HCT116 (cell line): ENCODE results near the gene TRIM14. TPM values are rescaled to one million over a fixed set of nuclear protein-coding genes. Genes with fewer than 3 reads are reported as not detected.

Experiments
- ATAC-seq: fragments of 200-7000 bp; cut with Tn5 transposase; 2 replicates; pipeline ENCODE4 v1.9.1; 2020; ENCODE audit warnings: mild to moderate bottlenecking, moderate library complexity
- BruUV-seq: library from RNA; stranded (reverse); fragments of 400-500 nt; replicated peaks from 2 replicates; lab custom pipeline; 2021; lab: Mats Ljungman, UMichigan
- CTCF ChIA-PET: fragments of 300-600 bp; sonication (Branson Sonifier 250); formaldehyde crosslinking; loops from one replicate; lab custom pipeline; 2021; ENCODE audit warnings: antibody characterized with exemption; lab: Charles Lee
- POLR2A ChIA-PET: fragments of 300-600, 350-600 bp; sonication (Branson Sonifier 250); formaldehyde crosslinking; loops from one replicate; lab custom pipeline; 2021; ENCODE audit warnings: antibody characterized with exemption; lab: Charles Lee
- RAD21 ChIA-PET, 2 experiments: fragments of 300-600 bp; sonication (Branson Sonifier 250); formaldehyde crosslinking; loops; one replicate each; lab custom pipeline; 2023; ENCODE audit warnings: low total read pairs in 2 of 2; ENCODE audit not compliant: uncharacterized antibody in 2 of 2, unreplicated experiment in 2 of 2, low non-redundant PET in 1 of 2; lab: Charles Lee
- DNase-seq: peaks from one replicate; pipeline ENCODE4 v3.0.0-alpha.2; 2010; ENCODE audit warnings: low read depth, low spot score
- H2AFZ ChIP-seq: fragments of 200-600 bp; shearing (Covaris generic), sonication (generic); 2 replicates; pipeline ENCODE4 v1.6.1; 2017; ENCODE audit warnings: low read depth, mixed run types, mixed read lengths, antibody characterized with exemption, low read length; ENCODE audit not compliant: poor library complexity, severe bottlenecking
- H3K27ac ChIP-seq: 2 replicates; pipeline ENCODE4 v1.5.1; 2012; ENCODE audit warnings: low read depth, low read length
- H3K27me3 ChIP-seq: fragments of 200-600 bp; sonication (generic); 2 replicates; pipeline ENCODE4 v1.6.1; 2016; ENCODE audit warnings: mixed run types, low read length, mixed read lengths; ENCODE audit not compliant: insufficient read depth
- H3K36me3 ChIP-seq, 2 experiments: fragments of 200-500 bp in 1 of 2; fragments of 200-600 bp in 1 of 2; sonication (Bioruptor generic) in 1 of 2; sonication (generic) in 1 of 2; 2 replicates each; pipeline versions ENCODE4 v1.5.1 to v1.6.1; 2014 to 2016; ENCODE audit warnings: low read length in 2 of 2, inconsistent platforms in 1 of 2, mixed read lengths in 1 of 2, mixed run types in 1 of 2; ENCODE audit not compliant: insufficient read depth in 2 of 2, control insufficient read depth in 1 of 2
- H3K4me1 ChIP-seq, 2 experiments: fragments of 200-600 bp in 1 of 2; sonication (generic) in 1 of 2; 2 replicates each; pipeline versions ENCODE4 v1.5.1 to v1.6.1; 2012 to 2017; ENCODE audit warnings: low read length in 2 of 2, inconsistent platforms in 1 of 2, mild to moderate bottlenecking in 1 of 2, mixed read lengths in 1 of 2, mixed run types in 1 of 2, moderate library complexity in 1 of 2; ENCODE audit not compliant: insufficient read depth in 2 of 2, control insufficient read depth in 1 of 2
- H3K4me2 ChIP-seq: fragments of 200-600 bp; sonication (generic); 2 replicates; pipeline ENCODE4 v1.6.1; 2017; ENCODE audit warnings: mixed run types, low read length, mixed read lengths
- H3K4me3 ChIP-seq, 2 experiments: fragments of 200-600 bp in 1 of 2; sonication (generic) in 1 of 2; replicated peaks in 1 of 2; 2 replicates each; pipeline ENCODE4 v1.5.1; 2011 to 2016; ENCODE audit warnings: low read length in 2 of 2, control low read depth in 1 of 2, low read depth in 1 of 2, mild to moderate bottlenecking in 1 of 2, mixed read lengths in 1 of 2, mixed run types in 1 of 2
- H3K79me2 ChIP-seq: fragments of 200-600 bp; sonication (generic); 2 replicates; pipeline ENCODE4 v1.6.1; 2017; ENCODE audit warnings: mild to moderate bottlenecking, mixed run types, low read length, moderate library complexity, mixed read lengths; ENCODE audit not compliant: insufficient read depth
- H3K9ac ChIP-seq: fragments of 200-600 bp; sonication (generic); 2 replicates; pipeline ENCODE4 v1.6.1; 2016; ENCODE audit warnings: low read length, mixed read lengths
- H3K9me2 ChIP-seq: fragments of 200-600 bp; sonication (generic), shearing (Covaris generic); 2 replicates; pipeline ENCODE4 v1.6.1; 2017; ENCODE audit warnings: mixed run types, mild to moderate bottlenecking, moderate library complexity; ENCODE audit not compliant: insufficient read depth
- H3K9me3 ChIP-seq, 2 experiments: fragments of 200-500 bp in 1 of 2; fragments of 200-600 bp in 1 of 2; sonication (Bioruptor generic) in 1 of 2; sonication (generic) in 1 of 2; 2 replicates each; pipeline ENCODE4 v1.6.1; 2014 to 2017; ENCODE audit warnings: low read length in 2 of 2, mixed read lengths in 2 of 2, inconsistent platforms in 1 of 2, low read depth in 1 of 2, mild to moderate bottlenecking in 1 of 2, mixed run types in 1 of 2, moderate library complexity in 1 of 2; ENCODE audit not compliant: control insufficient read depth in 1 of 2, insufficient read depth in 1 of 2
- H4K20me1 ChIP-seq: fragments of 200-600 bp; sonication (generic), shearing (Covaris generic); 2 replicates; pipeline ENCODE4 v1.6.1; 2017; ENCODE audit warnings: mixed run types, mild to moderate bottlenecking, moderate library complexity; ENCODE audit not compliant: insufficient read depth
- ATF3 ChIP-seq: IDR thresholded peaks from 2 replicates; pipeline ENCODE4 v1.6.1; 2012
- EZH2phosphoT487 ChIP-seq: fragments of 200-600 bp; IDR thresholded peaks from 2 replicates; pipeline ENCODE4 v1.6.1; 2018; ENCODE audit warnings: antibody characterized with exemption, borderline replicate concordance
- POLR2A ChIP-seq: IDR thresholded peaks from 2 replicates; pipeline ENCODE4 v1.7.0; 2011; ENCODE audit warnings: borderline replicate concordance; ENCODE audit not compliant: insufficient read depth, insufficient read length; ENCODE audit errors: extremely low read depth
- SRF ChIP-seq: IDR thresholded peaks from 2 replicates; pipeline ENCODE4 v1.6.1; 2012; ENCODE audit warnings: low read depth
- TCF7L2 ChIP-seq: IDR thresholded peaks from 2 replicates; pipeline ENCODE4 v1.7.0; 2011; ENCODE audit warnings: borderline replicate concordance, inconsistent platforms; ENCODE audit not compliant: insufficient read depth, insufficient read length; ENCODE audit errors: extremely low read depth
- ZBTB33 ChIP-seq: IDR thresholded peaks from 2 replicates; pipeline ENCODE4 v1.6.1; 2011; ENCODE audit warnings: mild to moderate bottlenecking, low read length, moderate library complexity; ENCODE audit not compliant: insufficient replicate concordance; ENCODE audit errors: extremely low read depth
- ZFX ChIP-seq: fragments of 450-650 bp; IDR thresholded peaks from 2 replicates; pipeline ENCODE4 v1.6.1; 2017
- intact Hi-C: fragments of 100-400 bp; cut with micrococcal nuclease; formaldehyde crosslinking; loops from 2 replicates; pipeline ENCODE4 v1.10.0; 2022
- total RNA-seq: library from RNA; stranded (reverse); gene quantifications from one replicate; pipeline ENCODE4 v1.2.1, GENCODE V29; 2021; ENCODE audit not compliant: unreplicated experiment
- TF ChIP-seq, protein P1 (sequence below): IDR thresholded peaks from 2 replicates; pipeline ENCODE4 v1.6.1; 2012; ENCODE audit warnings: low read depth

Gene TRIM14
- total RNA-seq, 1 experiment from 2014 or later: 24.4 TPM

DNA sequence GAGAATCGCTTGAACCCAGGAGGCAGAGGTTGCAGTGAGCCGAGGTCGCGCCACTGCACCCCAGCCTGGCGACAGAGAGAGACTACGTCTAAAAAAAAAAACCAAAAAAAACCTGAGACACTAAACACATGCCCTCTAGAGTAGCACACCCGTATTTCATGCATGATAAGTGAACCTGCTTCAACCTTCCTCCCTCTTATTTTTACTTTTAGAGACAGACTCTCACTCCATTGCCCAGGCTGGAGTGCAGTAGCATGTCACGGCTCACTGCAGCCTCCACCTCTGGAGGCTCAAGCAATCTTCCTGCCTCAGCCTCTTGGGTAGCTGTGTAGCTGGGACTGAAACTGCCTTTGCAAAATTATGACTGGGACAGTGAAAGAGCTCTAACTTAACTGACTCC, 80.1 kb downstream of the TRIM14 start:
- TF ChIP-seq, protein P1, sequence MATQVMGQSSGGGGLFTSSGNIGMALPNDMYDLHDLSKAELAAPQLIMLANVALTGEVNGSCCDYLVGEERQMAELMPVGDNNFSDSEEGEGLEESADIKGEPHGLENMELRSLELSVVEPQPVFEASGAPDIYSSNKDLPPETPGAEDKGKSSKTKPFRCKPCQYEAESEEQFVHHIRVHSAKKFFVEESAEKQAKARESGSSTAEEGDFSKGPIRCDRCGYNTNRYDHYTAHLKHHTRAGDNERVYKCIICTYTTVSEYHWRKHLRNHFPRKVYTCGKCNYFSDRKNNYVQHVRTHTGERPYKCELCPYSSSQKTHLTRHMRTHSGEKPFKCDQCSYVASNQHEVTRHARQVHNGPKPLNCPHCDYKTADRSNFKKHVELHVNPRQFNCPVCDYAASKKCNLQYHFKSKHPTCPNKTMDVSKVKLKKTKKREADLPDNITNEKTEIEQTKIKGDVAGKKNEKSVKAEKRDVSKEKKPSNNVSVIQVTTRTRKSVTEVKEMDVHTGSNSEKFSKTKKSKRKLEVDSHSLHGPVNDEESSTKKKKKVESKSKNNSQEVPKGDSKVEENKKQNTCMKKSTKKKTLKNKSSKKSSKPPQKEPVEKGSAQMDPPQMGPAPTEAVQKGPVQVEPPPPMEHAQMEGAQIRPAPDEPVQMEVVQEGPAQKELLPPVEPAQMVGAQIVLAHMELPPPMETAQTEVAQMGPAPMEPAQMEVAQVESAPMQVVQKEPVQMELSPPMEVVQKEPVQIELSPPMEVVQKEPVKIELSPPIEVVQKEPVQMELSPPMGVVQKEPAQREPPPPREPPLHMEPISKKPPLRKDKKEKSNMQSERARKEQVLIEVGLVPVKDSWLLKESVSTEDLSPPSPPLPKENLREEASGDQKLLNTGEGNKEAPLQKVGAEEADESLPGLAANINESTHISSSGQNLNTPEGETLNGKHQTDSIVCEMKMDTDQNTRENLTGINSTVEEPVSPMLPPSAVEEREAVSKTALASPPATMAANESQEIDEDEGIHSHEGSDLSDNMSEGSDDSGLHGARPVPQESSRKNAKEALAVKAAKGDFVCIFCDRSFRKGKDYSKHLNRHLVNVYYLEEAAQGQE: no peak
- TF ChIP-seq EZH2phosphoT487: no peak
- TF ChIP-seq SRF: no peak
- no peak for TF ChIP-seq ZBTB33
- TF ChIP-seq ZFX: no peak
- TF ChIP-seq POLR2A: no peak
- TF ChIP-seq ATF3: no peak
- TF ChIP-seq TCF7L2: no peak
- H3K9me2 ChIP-seq: no peaks in the 10 kb centered on the region
- H3K9me3 ChIP-seq: no peaks in the 10 kb centered on the region
- no peak overlapping the region for H3K27ac ChIP-seq
- H3K9ac ChIP-seq: no peak overlapping the region
- H3K4me1 ChIP-seq: peaks cover 0 to 31% of the 10 kb centered on the region in 2 experiments; a peak in 2 of 4 replicates
- intact Hi-C loops: no loop called here
- H4K20me1 ChIP-seq: no peaks in the 10 kb centered on the region
- no TSS peak for BruUV-seq
- ChIA-PET RAD21 (no interaction called here), POLR2A (no interaction called here), CTCF (no interaction called here)
- no peak overlapping the region for H2AFZ ChIP-seq
- no peak overlapping the region for H3K4me3 ChIP-seq
- no peaks in the 10 kb centered on the region for H3K36me3 ChIP-seq
- H3K79me2 ChIP-seq: no peaks in the 10 kb centered on the region
- no peak for ATAC-seq
- H3K27me3 ChIP-seq: no peaks in the 10 kb centered on the region
- no peak for DNase-seq
- no peak overlapping the region for H3K4me2 ChIP-seq
